H7 (cell line): ENCODE measurements around the gene C1QTNF7. TPM values are rescaled to one million over a fixed set of nuclear protein-coding genes. Genes with fewer than 3 reads are reported as not detected.

Experiments used
- DNase-seq: peaks from one replicate; pipeline ENCODE4 v3.0.0; 2012
- H3K27me3 ChIP-seq: 2 replicates; pipeline ENCODE4 v1.6.0; 2011; ENCODE audit warnings: mild to moderate bottlenecking, low read length; ENCODE audit not compliant: control insufficient read depth, insufficient read depth
- H3K36me3 ChIP-seq: replicated peaks from 2 replicates; pipeline ENCODE4 v1.5.1; 2011; ENCODE audit warnings: low read length; ENCODE audit not compliant: control insufficient read depth, insufficient read depth
- H3K4me3 ChIP-seq: 2 replicates; pipeline ENCODE4 v1.5.1; 2011; ENCODE audit warnings: low read depth, mild to moderate bottlenecking, control low read depth, low read length, moderate library complexity; ENCODE audit not compliant: insufficient read depth
- total RNA-seq: library from RNA; depleted of rRNA; stranded (reverse); fragments of >200 nt; shearing (Covaris generic); gene quantifications from 2 replicates; pipeline ENCODE4 v1.2.3, GENCODE V29; 2014

C1QTNF7 gene
- total RNA-seq, 1 experiment from 2014 or later, result not detected

DNA sequence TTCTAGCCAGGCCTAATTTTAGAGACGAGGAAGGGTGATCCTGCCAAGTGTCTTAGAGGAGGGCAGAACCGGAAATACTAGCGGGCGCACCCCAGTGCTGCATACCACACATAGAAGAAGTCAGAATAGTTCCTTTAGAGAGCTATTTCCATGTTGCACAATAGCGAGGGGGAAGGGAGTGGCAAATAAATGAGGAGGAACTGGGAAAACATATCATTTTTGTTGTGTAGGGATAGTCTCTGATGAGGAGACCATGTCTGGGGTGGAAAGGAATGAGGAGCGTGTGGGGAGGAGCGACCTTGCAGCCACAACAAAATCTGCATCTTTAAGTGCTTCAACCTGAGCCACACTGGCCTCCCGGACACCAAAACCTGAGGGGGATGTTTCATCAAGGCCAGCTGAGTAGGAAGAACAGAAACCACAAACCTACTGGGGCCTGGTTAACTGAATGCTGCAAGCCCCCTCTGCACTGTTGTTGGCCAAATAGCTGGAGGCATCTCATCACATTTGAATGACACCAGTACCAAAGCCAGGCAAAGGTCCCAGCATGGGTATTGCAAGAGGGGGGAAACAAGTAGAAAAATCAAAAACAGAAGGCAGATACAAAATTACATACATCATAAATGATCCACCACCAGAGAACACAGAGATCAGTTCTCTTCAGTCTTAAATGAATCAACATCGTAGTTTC, 26.7 kb upstream of the C1QTNF7 start:
- Histone ChIP-seq H3K4me3 (no peak overlapping the region), H3K36me3 (no peaks in the 10 kb centered on the region), H3K27me3 (no peaks in the 10 kb centered on the region)
- DNase-seq, result no peak

- Histone ChIP-seq H3K27me3 (no peaks in the 10 kb centered on the region), H3K4me3 (no peak overlapping the region), H3K36me3 (no peaks in the 10 kb centered on the region)
- DNase-seq, result no peak
Observed at GRCh38 chr4:15402146-15402545, 25.7 kb upstream of the C1QTNF7 start.

- Histone ChIP-seq H3K27me3 (no peaks in the 10 kb centered on the region), H3K36me3 (no peaks in the 10 kb centered on the region), H3K4me3 (no peak overlapping the region)
- DNase-seq, result no peak
Observed at GRCh38 chr4:15402974-15403373, 24.9 kb upstream of the C1QTNF7 start.

DNA sequence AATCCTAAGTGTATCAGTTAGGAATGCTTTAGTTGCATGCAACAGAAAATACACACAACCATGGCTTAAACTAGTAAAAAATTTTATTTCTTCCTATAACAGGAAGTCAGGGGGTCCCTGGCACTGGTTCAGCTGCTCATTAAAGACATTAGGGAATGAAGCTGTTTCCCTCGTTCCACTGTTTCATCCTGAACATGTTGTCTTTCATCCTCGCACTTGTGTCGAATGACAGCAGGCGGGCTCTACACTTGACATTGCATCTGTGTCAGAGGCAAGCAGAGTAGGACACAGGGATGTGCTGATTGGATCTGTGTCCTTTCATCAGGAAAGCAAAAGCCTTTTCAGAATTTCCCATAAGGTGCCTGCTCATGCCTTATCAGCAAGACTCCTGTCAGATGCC, 22.8 kb upstream of the C1QTNF7 start:
- Histone ChIP-seq H3K27me3 (no peaks in the 10 kb centered on the region), H3K4me3 (no peak overlapping the region), H3K36me3 (no peaks in the 10 kb centered on the region)
- DNase-seq, result no peak

- H3K4me3 ChIP-seq, result no peak overlapping the region
- H3K27me3 ChIP-seq, result no peaks in the 10 kb centered on the region
- DNase-seq, result no peak
- no peaks in the 10 kb centered on the region for H3K36me3 ChIP-seq
Observed at GRCh38 chr4:15410750-15411149, 17.1 kb upstream of the C1QTNF7 start.

DNA sequence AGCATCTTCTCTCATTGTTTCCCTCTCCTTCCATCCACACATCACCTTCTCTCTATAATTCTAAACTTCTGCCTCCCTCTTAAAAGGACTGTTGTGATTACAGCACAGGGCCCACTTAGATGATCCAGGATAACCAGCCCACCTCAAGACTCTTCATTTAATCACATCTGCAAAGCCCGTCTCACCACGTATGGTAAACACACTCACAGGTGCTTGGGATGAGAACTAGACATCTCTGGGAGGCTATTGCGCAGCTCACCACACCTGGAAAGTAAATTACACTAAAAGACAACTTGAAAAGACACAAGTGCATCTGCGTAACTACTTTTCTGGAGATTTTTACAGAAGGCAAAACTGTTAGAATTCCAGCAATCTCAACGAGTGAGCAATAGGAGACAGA, 15.4 kb upstream of the C1QTNF7 start:
- no peaks in the 10 kb centered on the region for H3K27me3 ChIP-seq
- DNase-seq, result no peak
- H3K36me3 ChIP-seq, result no peaks in the 10 kb centered on the region
- H3K4me3 ChIP-seq, result no peak overlapping the region

DNA sequence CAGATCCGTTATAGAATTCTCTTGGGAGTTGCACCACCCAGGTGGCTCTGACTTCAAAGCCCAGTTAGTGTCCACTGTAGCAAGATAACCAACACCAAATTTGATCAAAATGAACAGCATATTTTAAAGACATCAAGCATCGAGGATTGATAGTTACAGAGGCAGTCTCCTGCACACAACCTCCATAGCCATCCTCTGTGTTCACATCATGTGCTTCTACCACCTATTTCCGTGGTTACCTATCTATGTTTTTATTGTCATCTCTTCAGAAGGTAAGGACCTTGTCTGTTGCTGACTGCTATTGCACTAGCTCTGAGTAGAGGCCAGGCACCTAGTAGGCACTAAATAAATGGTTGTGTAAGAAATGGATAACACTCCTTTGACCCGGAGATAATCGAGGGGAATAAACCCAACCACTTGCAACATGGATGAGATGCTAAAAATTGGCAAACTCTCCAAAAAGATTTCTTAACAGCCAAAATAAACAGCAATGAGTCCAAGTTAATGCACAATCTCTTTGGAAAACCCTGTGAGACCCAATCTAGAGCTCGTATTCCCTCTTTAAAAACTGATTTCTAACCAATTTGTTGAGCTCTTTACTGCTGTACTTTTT, 14.7 kb upstream of the C1QTNF7 start:
- Histone ChIP-seq H3K4me3 (no peak overlapping the region), H3K27me3 (no peaks in the 10 kb centered on the region), H3K36me3 (no peaks in the 10 kb centered on the region)
- DNase-seq, result no peak

DNA sequence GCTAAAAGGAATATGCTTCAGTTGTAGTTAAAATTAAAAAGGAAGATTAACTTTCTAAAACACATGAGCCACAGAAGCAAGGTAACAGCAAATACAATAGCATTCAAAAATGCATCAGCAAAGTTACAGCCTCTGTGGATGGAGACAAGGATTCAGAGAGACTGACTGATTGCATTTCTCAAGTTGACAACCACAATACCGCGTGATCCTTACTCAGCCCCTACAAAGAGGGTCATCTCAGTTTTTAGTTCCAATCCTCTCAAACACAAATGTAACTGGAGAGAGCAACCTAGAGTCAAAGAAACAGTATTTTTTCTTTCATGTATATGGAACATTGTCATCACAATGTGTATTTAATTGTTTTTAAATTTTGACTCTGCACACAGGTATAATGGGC, 14.2 kb upstream of the C1QTNF7 start:
- DNase-seq, result no peak
- H3K36me3 ChIP-seq, result no peaks in the 10 kb centered on the region
- no peak overlapping the region for H3K4me3 ChIP-seq
- H3K27me3 ChIP-seq, result no peaks in the 10 kb centered on the region

DNA sequence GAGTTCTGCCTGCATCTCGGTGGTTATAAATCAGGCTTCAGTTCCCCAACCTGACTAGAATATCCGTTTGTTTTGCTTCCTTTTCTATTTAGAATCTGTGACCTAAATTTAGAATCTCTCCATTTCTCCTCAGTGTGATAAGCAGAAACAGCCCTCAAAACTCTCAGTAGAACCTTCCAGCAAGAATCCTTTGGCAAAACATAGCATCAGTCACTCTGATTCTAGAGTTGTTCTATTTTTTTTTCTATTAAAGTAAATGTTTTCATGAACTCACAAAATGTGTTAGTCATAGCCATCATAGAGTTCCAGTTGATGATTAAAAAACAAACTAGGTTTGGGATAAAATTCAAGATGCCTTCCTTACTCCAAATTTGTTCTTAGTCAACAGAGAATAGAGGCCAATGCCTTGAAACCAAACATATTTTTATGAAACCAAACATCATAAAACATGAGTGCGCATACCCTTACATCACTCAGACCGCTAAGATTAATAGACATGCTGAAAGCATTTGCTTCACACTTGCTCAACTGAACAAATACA, 13.2 kb upstream of the C1QTNF7 start:
- DNase-seq, result no peak
- no peaks in the 10 kb centered on the region for H3K27me3 ChIP-seq
- H3K4me3 ChIP-seq, result no peak overlapping the region
- no peaks in the 10 kb centered on the region for H3K36me3 ChIP-seq

GRCh38 chr4:15416357-15417232, 11.2 kb upstream of the C1QTNF7 start:
- Histone ChIP-seq H3K36me3 (no peaks in the 10 kb centered on the region), H3K4me3 (no peak overlapping the region), H3K27me3 (no peaks in the 10 kb centered on the region)
- DNase-seq, result no peak

GRCh38 chr4:15417233-15417660, 10.6 kb upstream of the C1QTNF7 start:
- Histone ChIP-seq H3K36me3 (no peaks in the 10 kb centered on the region), H3K4me3 (no peak overlapping the region), H3K27me3 (no peaks in the 10 kb centered on the region)
- no peak for DNase-seq

GRCh38 chr4:15418956-15419355, 8.9 kb upstream of the C1QTNF7 start:
- no peak for DNase-seq
- Histone ChIP-seq H3K4me3 (no peak overlapping the region), H3K36me3 (no peaks in the 10 kb centered on the region), H3K27me3 (no peaks in the 10 kb centered on the region)

DNA sequence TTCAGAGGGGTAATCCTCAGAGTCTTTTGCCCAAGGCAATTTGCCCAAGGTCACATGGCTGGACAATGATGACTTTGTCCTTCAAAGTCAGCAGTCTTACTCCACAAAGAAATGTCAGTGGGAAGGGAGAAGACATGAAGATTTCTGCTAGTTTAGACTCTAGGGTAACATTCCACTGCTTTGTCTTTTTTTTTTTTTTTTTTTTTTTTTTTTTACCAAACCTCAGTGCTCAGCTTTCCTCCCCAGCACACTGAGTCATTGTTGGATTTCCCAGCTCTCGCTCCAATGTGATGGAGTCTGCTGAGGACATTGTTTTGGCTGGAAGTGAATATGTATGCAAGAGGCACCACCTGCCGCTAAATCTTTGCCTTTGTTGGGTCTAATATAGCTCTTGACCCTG, 7.2 kb upstream of the C1QTNF7 start:
- no peak for DNase-seq
- H3K4me3 ChIP-seq, result no peak overlapping the region
- no peaks in the 10 kb centered on the region for H3K27me3 ChIP-seq
- no peaks in the 10 kb centered on the region for H3K36me3 ChIP-seq

GRCh38 chr4:15423285-15423711, 4.5 kb upstream of the C1QTNF7 start:
- no peak overlapping the region for H3K4me3 ChIP-seq
- H3K36me3 ChIP-seq, result no peaks in the 10 kb centered on the region

GRCh38 chr4:15425520-15425919, 2.3 kb upstream of the C1QTNF7 start:
- Histone ChIP-seq H3K4me3 (no peak overlapping the region), H3K27me3 (no peaks in the 10 kb centered on the region), H3K36me3 (no peaks in the 10 kb centered on the region)
- no peak for DNase-seq

More at GRCh38 chr4:15423285-15423711, 4.5 kb upstream of the C1QTNF7 start:
- H3K27me3 ChIP-seq, result no peaks in the 10 kb centered on the region
- no peak for DNase-seq
